NB4 (cell line): ENCODE results near the gene TRPM1.

ENCODE experiments used
- POLR2A ChIP-seq: IDR thresholded peaks from 2 replicates; pipeline ENCODE4 v1.6.1; 2011; ENCODE audit warnings: mild to moderate bottlenecking; ENCODE audit not compliant: insufficient read length; ENCODE audit errors: extremely low read depth
- TF ChIP-seq, protein P1 (sequence below): IDR thresholded peaks from one replicate; pipeline ENCODE4 v1.5.1; 2012; ENCODE audit warnings: low read depth, low read length
- TF ChIP-seq, protein P2 (sequence below): IDR thresholded peaks from 2 replicates; pipeline ENCODE4 v1.6.1; 2011; ENCODE audit warnings: low read depth, low read length

DNA sequence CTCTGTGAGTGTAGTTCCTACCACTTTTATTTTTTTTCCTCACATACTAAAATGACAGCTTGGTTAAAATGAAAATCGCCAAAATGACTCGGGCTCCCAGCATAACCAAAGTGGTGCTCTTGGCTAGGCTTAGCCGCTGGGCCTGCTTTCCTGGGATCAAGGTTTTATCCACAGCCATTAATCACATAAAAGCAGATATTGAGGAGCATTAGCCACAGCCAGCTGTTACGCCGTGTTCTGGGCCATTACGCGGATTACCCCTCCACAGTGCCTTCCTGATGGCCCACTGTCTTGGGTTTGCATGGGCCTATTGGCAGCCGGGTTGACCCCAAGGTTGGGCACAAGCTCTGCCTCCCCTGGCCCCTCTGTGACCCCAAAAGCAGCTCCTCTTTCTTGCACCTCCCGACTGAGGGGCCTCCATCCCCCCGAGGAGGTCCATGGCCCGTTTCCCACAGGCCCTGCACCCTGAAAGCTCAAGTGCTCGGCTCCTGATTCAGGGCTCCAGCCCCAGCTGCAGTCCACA, 30.4 kb upstream of the TRPM1 start:
- TF ChIP-seq, protein P1, sequence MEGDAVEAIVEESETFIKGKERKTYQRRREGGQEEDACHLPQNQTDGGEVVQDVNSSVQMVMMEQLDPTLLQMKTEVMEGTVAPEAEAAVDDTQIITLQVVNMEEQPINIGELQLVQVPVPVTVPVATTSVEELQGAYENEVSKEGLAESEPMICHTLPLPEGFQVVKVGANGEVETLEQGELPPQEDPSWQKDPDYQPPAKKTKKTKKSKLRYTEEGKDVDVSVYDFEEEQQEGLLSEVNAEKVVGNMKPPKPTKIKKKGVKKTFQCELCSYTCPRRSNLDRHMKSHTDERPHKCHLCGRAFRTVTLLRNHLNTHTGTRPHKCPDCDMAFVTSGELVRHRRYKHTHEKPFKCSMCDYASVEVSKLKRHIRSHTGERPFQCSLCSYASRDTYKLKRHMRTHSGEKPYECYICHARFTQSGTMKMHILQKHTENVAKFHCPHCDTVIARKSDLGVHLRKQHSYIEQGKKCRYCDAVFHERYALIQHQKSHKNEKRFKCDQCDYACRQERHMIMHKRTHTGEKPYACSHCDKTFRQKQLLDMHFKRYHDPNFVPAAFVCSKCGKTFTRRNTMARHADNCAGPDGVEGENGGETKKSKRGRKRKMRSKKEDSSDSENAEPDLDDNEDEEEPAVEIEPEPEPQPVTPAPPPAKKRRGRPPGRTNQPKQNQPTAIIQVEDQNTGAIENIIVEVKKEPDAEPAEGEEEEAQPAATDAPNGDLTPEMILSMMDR, result no peak
- TF ChIP-seq, protein P2, sequence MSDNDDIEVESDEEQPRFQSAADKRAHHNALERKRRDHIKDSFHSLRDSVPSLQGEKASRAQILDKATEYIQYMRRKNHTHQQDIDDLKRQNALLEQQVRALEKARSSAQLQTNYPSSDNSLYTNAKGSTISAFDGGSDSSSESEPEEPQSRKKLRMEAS, result no peak
- no peak for TF ChIP-seq POLR2A
